K562 (cell line): Measurements from ENCODE around the gene ZNF502. TPM values are rescaled to one million over a fixed set of nuclear protein-coding genes. Genes with fewer than 3 reads are reported as not detected.

Experiments used
- CHD2 ChIP-seq: IDR thresholded peaks from 2 replicates; pipeline ENCODE4 v1.6.1; 2011; ENCODE audit warnings: low read depth, low read length
- DNMT1 ChIP-seq: fragments of 450-650 bp; IDR thresholded peaks from 2 replicates; pipeline ENCODE4 v1.6.1; 2016; ENCODE audit warnings: antibody characterized with exemption, mild to moderate bottlenecking
- FOS ChIP-seq: IDR thresholded peaks from 3 replicates; pipeline ENCODE4 v1.6.1; 2011; ENCODE audit not compliant: insufficient read length; ENCODE audit errors: extremely low read depth
- GABPB2 ChIP-seq: fragments of 250-450 bp; sonication (Bioruptor Pico); conservative IDR thresholded peaks from 2 replicates; pipeline ENCODE4 v1.5.1; 2021; ENCODE audit warnings: mild to moderate bottlenecking
- HDAC2 ChIP-seq: fragments of 450-650 bp; IDR thresholded peaks from 2 replicates; pipeline ENCODE4 v1.6.1; 2016; ENCODE audit warnings: mild to moderate bottlenecking
- HLTF ChIP-seq: fragments of 450-650 bp; IDR thresholded peaks from 2 replicates; pipeline ENCODE4 v1.6.1; 2016
- MYC ChIP-seq, 2 experiments: fragments of 250-450 bp in 1 of 2; sonication (Bioruptor Pico) in 1 of 2; IDR thresholded peaks; 2 replicates each; pipeline versions ENCODE4 v1.5.1 to v1.6.1; 2012 to 2021; ENCODE audit warnings: low read depth in 2 of 2, borderline replicate concordance in 1 of 2, improper control_type of control experiment in 1 of 2, low read length in 1 of 2, mild to moderate bottlenecking in 1 of 2, moderate library complexity in 1 of 2
- NFE2L1 ChIP-seq: fragments of 450-650 bp; IDR thresholded peaks from 2 replicates; pipeline ENCODE4 v1.6.1; 2016; ENCODE audit warnings: missing genetic modification characterization, low read depth, mild to moderate bottlenecking, missing compliant biosample characterization, moderate library complexity, borderline replicate concordance
- NR2C2 ChIP-seq, 2 experiments: fragments of 200-800 bp in 1 of 2; sonication (Bioruptor generic) in 1 of 2; sonication (generic) in 1 of 2; formaldehyde crosslinking in 1 of 2; IDR thresholded peaks; 2 replicates each; pipeline versions ENCODE4 v1.6.1 to v1.8.0; 2016 to 2022; ENCODE audit warnings: mild to moderate bottlenecking in 1 of 2, missing compliant biosample characterization in 1 of 2, missing genetic modification characterization in 1 of 2, missing genetic modification reagents in 1 of 2
- PHF20 ChIP-seq: fragments of 450-650 bp; IDR thresholded peaks from 2 replicates; pipeline ENCODE4 v1.6.1; 2018; ENCODE audit not compliant: partially characterized antibody
- YY1 ChIP-seq, 3 experiments: IDR thresholded peaks; 2 replicates each; pipeline ENCODE4 v1.6.1; 2011; ENCODE audit warnings: low read length in 2 of 3, mild to moderate bottlenecking in 2 of 3, moderate library complexity in 2 of 3, borderline replicate concordance in 1 of 3, control low read depth in 1 of 3, low read depth in 1 of 3; ENCODE audit not compliant: insufficient read depth in 3 of 3, insufficient replicate concordance in 2 of 3, control insufficient read depth in 1 of 3, insufficient read length in 1 of 3; ENCODE audit errors: extremely low read depth in 1 of 3
- ZKSCAN1 ChIP-seq: fragments of 150-350 bp; IDR thresholded peaks from 2 replicates; pipeline ENCODE4 v1.6.1; 2016; ENCODE audit warnings: low read depth, low read length
- ZNF184 ChIP-seq: sonication (generic); formaldehyde crosslinking; IDR thresholded peaks from 2 replicates; pipeline ENCODE4 v1.5.0; 2020; ENCODE audit warnings: missing genetic modification reagents
- polyA plus RNA-seq, 8 experiments: library from polyadenylated mRNA; depleted of rRNA in 4 of 8; stranded (reverse) in 5 of 8; unstranded in 3 of 8; fragments of >200 nt; fragmentation: Nextera tagmentation in 2 of 8; fragmentation: Illumina TruSeq in 1 of 8; extraction: Ambion mirVana in 2 of 8; extraction: Trizol in 1 of 8; gene quantifications; 2 replicates each; pipeline versions ENCODE4 v1.2.1 to v1.2.3, GENCODE V29; 2011 to 2014; ENCODE audit warnings: inconsistent platforms in 1 of 8, missing spikeins in 1 of 8
- total RNA-seq, 7 experiments: library from RNA; depleted of rRNA in 6 of 7; stranded (reverse); fragments of >200 nt in 6 of 7; fragmentation: Illumina TruSeq in 2 of 7; extraction: Trizol in 2 of 7; gene quantifications; 2 replicates each; pipeline versions ENCODE4 v1.2.1 to v1.2.3, GENCODE V29; 2011 to 2021; ENCODE audit warnings: low replicate concordance in 1 of 7
- TF ChIP-seq, protein P1 (sequence below): fragments of 250-450 bp; sonication (Bioruptor Pico); IDR thresholded peaks from 2 replicates; pipeline ENCODE4 v1.4.0; 2020
- TF ChIP-seq, protein P2 (sequence below): fragments of 250-450 bp; sonication (Bioruptor Pico); IDR thresholded peaks from 2 replicates; pipeline ENCODE4 v1.5.0; 2022; ENCODE audit warnings: mild to moderate bottlenecking
- TF ChIP-seq, protein P3 (sequence below): sonication (generic); formaldehyde crosslinking; IDR thresholded peaks from 2 replicates; pipeline ENCODE4 v1.8.1; 2023; ENCODE audit warnings: mild to moderate bottlenecking, missing genetic modification reagents
- TF ChIP-seq, protein P4 (sequence below): fragments of 450-650 bp; formaldehyde crosslinking; conservative IDR thresholded peaks from 2 replicates; pipeline ENCODE4 v1.4.0; 2022; ENCODE audit warnings: mild to moderate bottlenecking, missing genetic modification characterization

Gene ZNF502
- total and polyA plus RNA-seq, 9 of the 15 experiments (the other 6 are each of a cell fraction or from before 2014, with no cell fraction given): 0.38 to 0.98 (median 0.67) TPM

DNA sequence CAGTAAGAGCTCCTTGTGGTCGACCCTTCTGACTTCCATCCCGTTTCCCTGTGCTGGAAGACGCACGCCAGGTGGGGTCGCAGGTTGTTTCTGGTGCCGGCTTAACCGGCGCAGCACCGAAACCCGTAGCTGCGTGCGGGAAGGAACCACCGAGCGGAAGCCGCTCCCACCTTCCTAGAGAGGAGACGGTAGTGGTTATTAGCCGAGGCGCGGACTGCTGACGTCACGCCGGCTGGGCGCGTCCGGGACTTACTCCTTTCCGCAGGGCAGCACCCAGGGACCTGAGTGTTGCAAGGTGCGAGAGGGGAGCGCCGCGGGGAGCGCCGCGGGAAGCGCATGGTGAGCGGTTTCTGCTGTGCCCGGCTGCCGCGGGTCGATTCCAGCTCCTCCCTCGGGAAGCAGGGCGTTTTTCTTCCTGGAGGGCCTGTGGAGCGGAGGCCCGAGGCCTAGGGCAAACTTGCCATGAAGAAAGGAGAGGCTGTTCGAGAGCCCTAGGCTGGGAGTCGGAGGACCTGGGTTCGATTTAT is 17.0 kb downstream of the ZNF502 start, which contains the start of gene ZNF501 (continued):
- TF ChIP-seq ZKSCAN1 (peak; percentile 63; the same call in 1 of the 2 replicates), FOS (no peak), ZNF184 (CRISPR knock-in tag) (no peak), MYC (IDR thresholded peaks at IDR 0.05; ENCODE audit: low read depth, low read length) (peak; percentile 89), MYC (CRISPR knock-in tag; IDR thresholded peaks at IDR 0.05; ENCODE audit: borderline replicate concordance, low read depth) (no peak), HLTF (no peak), NFE2L1 (no peak), YY1 (IDR thresholded peaks at IDR 0.05; ENCODE audit: borderline replicate concordance in 1 of 3, control insufficient read depth in 1 of 3, extremely low read depth in 1 of 3, insufficient read depth in 3 of 3, insufficient read length in 1 of 3, insufficient replicate concordance in 2 of 3, low read depth in 1 of 3, low read length in 2 of 3) (peak in 2 of 3 experiments; percentile 44 to 70), GABPB2 (CRISPR knock-in tag) (no peak), DNMT1 (no peak), NR2C2 (CRISPR knock-in tag; IDR thresholded peaks at IDR 0.05) (no peak), NR2C2 (tag; IDR thresholded peaks at IDR 0.05) (peak; percentile 31; the same call in 1 of the 2 replicates), CHD2 (peak; percentile 39; the same call in 1 of the 2 replicates), PHF20 (peak; percentile 98), HDAC2 (0 out of 2 replicates have a peak, but pooled peaks have one; percentile 17)
- TF ChIP-seq, protein P1, sequence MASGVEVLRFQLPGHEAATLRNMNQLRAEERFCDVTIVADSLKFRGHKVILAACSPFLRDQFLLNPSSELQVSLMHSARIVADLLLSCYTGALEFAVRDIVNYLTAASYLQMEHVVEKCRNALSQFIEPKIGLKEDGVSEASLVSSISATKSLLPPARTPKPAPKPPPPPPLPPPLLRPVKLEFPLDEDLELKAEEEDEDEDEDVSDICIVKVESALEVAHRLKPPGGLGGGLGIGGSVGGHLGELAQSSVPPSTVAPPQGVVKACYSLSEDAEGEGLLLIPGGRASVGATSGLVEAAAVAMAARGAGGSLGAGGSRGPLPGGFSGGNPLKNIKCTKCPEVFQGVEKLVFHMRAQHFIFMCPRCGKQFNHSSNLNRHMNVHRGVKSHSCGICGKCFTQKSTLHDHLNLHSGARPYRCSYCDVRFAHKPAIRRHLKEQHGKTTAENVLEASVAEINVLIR (CRISPR knock-in tag): peak; percentile 97
- TF ChIP-seq, protein P2, sequence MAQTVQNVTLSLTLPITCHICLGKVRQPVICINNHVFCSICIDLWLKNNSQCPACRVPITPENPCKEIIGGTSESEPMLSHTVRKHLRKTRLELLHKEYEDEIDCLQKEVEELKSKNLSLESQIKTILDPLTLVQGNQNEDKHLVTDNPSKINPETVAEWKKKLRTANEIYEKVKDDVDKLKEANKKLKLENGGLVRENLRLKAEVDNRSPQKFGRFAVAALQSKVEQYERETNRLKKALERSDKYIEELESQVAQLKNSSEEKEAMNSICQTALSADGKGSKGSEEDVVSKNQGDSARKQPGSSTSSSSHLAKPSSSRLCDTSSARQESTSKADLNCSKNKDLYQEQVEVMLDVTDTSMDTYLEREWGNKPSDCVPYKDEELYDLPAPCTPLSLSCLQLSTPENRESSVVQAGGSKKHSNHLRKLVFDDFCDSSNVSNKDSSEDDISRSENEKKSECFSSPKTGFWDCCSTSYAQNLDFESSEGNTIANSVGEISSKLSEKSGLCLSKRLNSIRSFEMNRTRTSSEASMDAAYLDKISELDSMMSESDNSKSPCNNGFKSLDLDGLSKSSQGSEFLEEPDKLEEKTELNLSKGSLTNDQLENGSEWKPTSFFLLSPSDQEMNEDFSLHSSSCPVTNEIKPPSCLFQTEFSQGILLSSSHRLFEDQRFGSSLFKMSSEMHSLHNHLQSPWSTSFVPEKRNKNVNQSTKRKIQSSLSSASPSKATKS (CRISPR knock-in tag): no peak
- TF ChIP-seq, protein P3, sequence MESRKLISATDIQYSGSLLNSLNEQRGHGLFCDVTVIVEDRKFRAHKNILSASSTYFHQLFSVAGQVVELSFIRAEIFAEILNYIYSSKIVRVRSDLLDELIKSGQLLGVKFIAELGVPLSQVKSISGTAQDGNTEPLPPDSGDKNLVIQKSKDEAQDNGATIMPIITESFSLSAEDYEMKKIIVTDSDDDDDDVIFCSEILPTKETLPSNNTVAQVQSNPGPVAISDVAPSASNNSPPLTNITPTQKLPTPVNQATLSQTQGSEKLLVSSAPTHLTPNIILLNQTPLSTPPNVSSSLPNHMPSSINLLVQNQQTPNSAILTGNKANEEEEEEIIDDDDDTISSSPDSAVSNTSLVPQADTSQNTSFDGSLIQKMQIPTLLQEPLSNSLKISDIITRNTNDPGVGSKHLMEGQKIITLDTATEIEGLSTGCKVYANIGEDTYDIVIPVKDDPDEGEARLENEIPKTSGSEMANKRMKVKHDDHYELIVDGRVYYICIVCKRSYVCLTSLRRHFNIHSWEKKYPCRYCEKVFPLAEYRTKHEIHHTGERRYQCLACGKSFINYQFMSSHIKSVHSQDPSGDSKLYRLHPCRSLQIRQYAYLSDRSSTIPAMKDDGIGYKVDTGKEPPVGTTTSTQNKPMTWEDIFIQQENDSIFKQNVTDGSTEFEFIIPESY (CRISPR knock-in tag): peak; percentile 92
- TF ChIP-seq, protein P4, sequence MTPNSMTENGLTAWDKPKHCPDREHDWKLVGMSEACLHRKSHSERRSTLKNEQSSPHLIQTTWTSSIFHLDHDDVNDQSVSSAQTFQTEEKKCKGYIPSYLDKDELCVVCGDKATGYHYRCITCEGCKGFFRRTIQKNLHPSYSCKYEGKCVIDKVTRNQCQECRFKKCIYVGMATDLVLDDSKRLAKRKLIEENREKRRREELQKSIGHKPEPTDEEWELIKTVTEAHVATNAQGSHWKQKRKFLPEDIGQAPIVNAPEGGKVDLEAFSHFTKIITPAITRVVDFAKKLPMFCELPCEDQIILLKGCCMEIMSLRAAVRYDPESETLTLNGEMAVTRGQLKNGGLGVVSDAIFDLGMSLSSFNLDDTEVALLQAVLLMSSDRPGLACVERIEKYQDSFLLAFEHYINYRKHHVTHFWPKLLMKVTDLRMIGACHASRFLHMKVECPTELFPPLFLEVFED: no peak
